ENCODE measurements around the gene MAP2.

Gene MAP2

DNA sequence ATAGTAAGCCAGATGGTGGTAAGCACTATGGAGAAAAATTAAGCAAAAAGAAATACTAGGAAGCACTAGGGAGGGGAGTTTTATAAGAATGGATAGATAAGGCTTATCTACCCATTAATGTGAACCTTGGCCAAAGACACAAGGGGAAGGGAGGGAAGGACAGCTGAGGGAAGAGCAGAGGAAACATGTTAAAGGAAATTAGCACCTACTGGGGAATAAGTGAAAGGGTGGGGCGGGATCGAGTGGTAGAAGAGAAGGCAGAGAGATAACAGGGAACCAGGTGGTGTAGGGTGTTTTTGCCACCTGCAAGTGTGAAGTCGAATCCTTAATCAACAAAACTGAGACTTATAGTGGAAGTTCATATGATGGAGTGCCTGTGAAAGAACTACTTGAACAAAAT is 349.5 kb downstream of the MAP2 start:
- TF ChIP-seq, protein P1, sequence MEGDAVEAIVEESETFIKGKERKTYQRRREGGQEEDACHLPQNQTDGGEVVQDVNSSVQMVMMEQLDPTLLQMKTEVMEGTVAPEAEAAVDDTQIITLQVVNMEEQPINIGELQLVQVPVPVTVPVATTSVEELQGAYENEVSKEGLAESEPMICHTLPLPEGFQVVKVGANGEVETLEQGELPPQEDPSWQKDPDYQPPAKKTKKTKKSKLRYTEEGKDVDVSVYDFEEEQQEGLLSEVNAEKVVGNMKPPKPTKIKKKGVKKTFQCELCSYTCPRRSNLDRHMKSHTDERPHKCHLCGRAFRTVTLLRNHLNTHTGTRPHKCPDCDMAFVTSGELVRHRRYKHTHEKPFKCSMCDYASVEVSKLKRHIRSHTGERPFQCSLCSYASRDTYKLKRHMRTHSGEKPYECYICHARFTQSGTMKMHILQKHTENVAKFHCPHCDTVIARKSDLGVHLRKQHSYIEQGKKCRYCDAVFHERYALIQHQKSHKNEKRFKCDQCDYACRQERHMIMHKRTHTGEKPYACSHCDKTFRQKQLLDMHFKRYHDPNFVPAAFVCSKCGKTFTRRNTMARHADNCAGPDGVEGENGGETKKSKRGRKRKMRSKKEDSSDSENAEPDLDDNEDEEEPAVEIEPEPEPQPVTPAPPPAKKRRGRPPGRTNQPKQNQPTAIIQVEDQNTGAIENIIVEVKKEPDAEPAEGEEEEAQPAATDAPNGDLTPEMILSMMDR (IDR thresholded peaks at IDR 0.05; ENCODE audit: low read depth, low read length, missing control alignments), result no peak
- no peak overlapping the region for H3K4me3 ChIP-seq (replicated peaks; ENCODE audit: low read depth, low read length)
- no peak for DNase-seq (ENCODE audit: extremely low read depth, low read depth)
